IMR-90 (cell line): ENCODE data around the gene PTPN7. TPM values are rescaled to one million over a fixed set of nuclear protein-coding genes. Genes with fewer than 3 reads are reported as not detected.

Source experiments
- ATAC-seq: fragments of 200-7000 bp; cut with Tn5 transposase; 2 replicates; pipeline ENCODE4 v1.9.1; 2020; ENCODE audit warnings: low read depth, mild to moderate bottlenecking, moderate library complexity
- BruUV-seq: library from RNA; stranded (reverse); fragments of 400-500 nt; replicated peaks from 2 replicates; lab custom pipeline; 2021; lab: Mats Ljungman, UMichigan
- CTCF ChIA-PET: fragments of 300-600 bp; formaldehyde crosslinking; extraction: SDS; loops from one replicate; lab custom pipeline; 2021; ENCODE audit warnings: antibody characterized with exemption; lab: Yijun Ruan, JAX
- POLR2A ChIA-PET: fragments of 300-600 bp; sonication (Branson Sonifier 250); formaldehyde crosslinking; loops from one replicate; lab custom pipeline; 2022; ENCODE audit warnings: antibody characterized with exemption; ENCODE audit not compliant: unreplicated experiment; lab: Charles Lee
- DNase-seq: peaks from one replicate; pipeline ENCODE4 v3.0.0; 2013
- H2AFZ ChIP-seq: replicated peaks from 2 replicates; pipeline ENCODE3; 2013; ENCODE audit warnings: low read length, mild to moderate bottlenecking; ENCODE audit not compliant: poor library complexity
- H2AK5ac ChIP-seq: 2 replicates; pipeline ENCODE4 v1.6.1; 2013; ENCODE audit warnings: low read depth, low read length, inconsistent platforms
- H2AK9ac ChIP-seq: replicated peaks from 2 replicates; pipeline ENCODE3; 2013; ENCODE audit warnings: mild to moderate bottlenecking, low read depth, low read length, moderate library complexity; ENCODE audit not compliant: poor library complexity
- H2BK120ac ChIP-seq: 2 replicates; pipeline ENCODE4 v1.6.1; 2013; ENCODE audit warnings: low read depth, low read length, inconsistent platforms
- H2BK15ac ChIP-seq: 3 replicates; pipeline ENCODE4 v1.6.1; 2013; ENCODE audit warnings: low read depth, low read length, inconsistent platforms
- H2BK20ac ChIP-seq: 2 replicates; pipeline ENCODE4 v1.6.1; 2013; ENCODE audit warnings: low read depth, mild to moderate bottlenecking, inconsistent platforms, low read length, moderate library complexity
- H2BK5ac ChIP-seq: 2 replicates; pipeline ENCODE4 v1.6.1; 2013; ENCODE audit warnings: mild to moderate bottlenecking, low read depth, low read length, inconsistent platforms; ENCODE audit not compliant: poor library complexity, severe bottlenecking
- H3K14ac ChIP-seq: replicated peaks from 2 replicates; pipeline ENCODE4 v1.6.1; 2013; ENCODE audit warnings: low read depth, low read length, inconsistent platforms
- H3K18ac ChIP-seq: 2 replicates; pipeline ENCODE4 v1.6.1; 2013; ENCODE audit warnings: low read depth, low read length, control low read depth
- H3K23ac ChIP-seq: 2 replicates; pipeline ENCODE4 v1.6.1; 2013; ENCODE audit warnings: low read depth, low read length, inconsistent platforms
- H3K27ac ChIP-seq: 2 replicates; pipeline ENCODE4 v1.5.1; 2013; ENCODE audit warnings: mild to moderate bottlenecking, control low read depth, low read length; ENCODE audit not compliant: insufficient read depth
- H3K27me3 ChIP-seq: 2 replicates; pipeline ENCODE4 v1.6.1; 2013; ENCODE audit warnings: low read length; ENCODE audit not compliant: control insufficient read depth, insufficient read depth
- H3K36me3 ChIP-seq: 2 replicates; pipeline ENCODE4 v1.6.1; 2013; ENCODE audit warnings: low read length, mixed read lengths; ENCODE audit not compliant: control insufficient read depth, insufficient read depth
- H3K4ac ChIP-seq: 2 replicates; pipeline ENCODE4 v1.6.1; 2013; ENCODE audit warnings: low read depth, low read length, inconsistent platforms
- H3K4me1 ChIP-seq: 2 replicates; pipeline ENCODE4 v1.6.1; 2013; ENCODE audit warnings: low read length, mixed read lengths; ENCODE audit not compliant: control insufficient read depth, insufficient read depth
- H3K4me2 ChIP-seq: 2 replicates; pipeline ENCODE4 v1.6.1; 2013; ENCODE audit warnings: low read depth, mild to moderate bottlenecking, control low read depth, low read length, moderate library complexity
- H3K4me3 ChIP-seq: 2 replicates; pipeline ENCODE4 v1.5.1; 2013; ENCODE audit warnings: low read depth, mild to moderate bottlenecking, control low read depth, low read length, moderate library complexity; ENCODE audit not compliant: insufficient read depth
- H3K56ac ChIP-seq: 2 replicates; pipeline ENCODE4 v1.6.1; 2013; ENCODE audit warnings: low read length, inconsistent platforms; ENCODE audit not compliant: insufficient read depth; ENCODE audit errors: extremely low read depth
- H3K79me1 ChIP-seq, 2 experiments: 2 replicates each; pipeline ENCODE4 v1.6.1; 2013; ENCODE audit warnings: low read length in 2 of 2, inconsistent platforms in 1 of 2, low read depth in 1 of 2
- H3K9ac ChIP-seq: 2 replicates; pipeline ENCODE4 v1.6.1; 2013; ENCODE audit warnings: low read depth, low read length, control low read depth
- H3K9me1 ChIP-seq: 2 replicates; pipeline ENCODE4 v1.6.1; 2013; ENCODE audit warnings: low read length, inconsistent platforms; ENCODE audit not compliant: insufficient read depth
- H3K9me3 ChIP-seq: 2 replicates; pipeline ENCODE4 v1.6.1; 2013; ENCODE audit warnings: low read length; ENCODE audit not compliant: control insufficient read depth, insufficient read depth
- H4K20me1 ChIP-seq: 2 replicates; pipeline ENCODE4 v1.6.1; 2013; ENCODE audit warnings: low read length, inconsistent platforms; ENCODE audit not compliant: insufficient read depth
- H4K5ac ChIP-seq: 2 replicates; pipeline ENCODE4 v1.6.1; 2013; ENCODE audit warnings: mild to moderate bottlenecking, low read depth, low read length, control low read depth
- H4K8ac ChIP-seq, 2 experiments: 2 replicates each; pipeline ENCODE4 v1.6.1; 2013; ENCODE audit warnings: low read depth in 2 of 2, low read length in 2 of 2, control low read depth in 1 of 2, inconsistent platforms in 1 of 2
- H4K91ac ChIP-seq: 2 replicates; pipeline ENCODE4 v1.6.1; 2013; ENCODE audit warnings: low read depth, low read length, inconsistent platforms; ENCODE audit not compliant: insufficient read depth
- BHLHE40 ChIP-seq: fragments of 150-350 bp; IDR thresholded peaks from 2 replicates; pipeline ENCODE4 v1.6.1; 2016; ENCODE audit warnings: mild to moderate bottlenecking, low read depth, low read length
- CEBPB ChIP-seq: IDR thresholded peaks from 2 replicates; pipeline ENCODE4 v1.6.1; 2012; ENCODE audit warnings: low read depth, low read length, improper control_type of control experiment
- CHD1 ChIP-seq: IDR thresholded peaks from 2 replicates; pipeline ENCODE4 v1.6.1; 2012; ENCODE audit warnings: low read depth, low read length, improper control_type of control experiment
- CTCF ChIP-seq: conservative IDR thresholded peaks from 2 replicates; pipeline ENCODE4 v1.5.1; 2012; ENCODE audit warnings: mild to moderate bottlenecking, low read depth, low read length, improper control_type of control experiment
- ELK1 ChIP-seq: fragments of 150-350 bp; IDR thresholded peaks from 2 replicates; pipeline ENCODE4 v1.6.1; 2016; ENCODE audit warnings: low read depth, mild to moderate bottlenecking, low read length, moderate library complexity, borderline replicate concordance
- FOS ChIP-seq: fragments of 150-350 bp; IDR thresholded peaks from 2 replicates; pipeline ENCODE4 v1.6.1; 2016; ENCODE audit warnings: low read depth, low read length
- MAFK ChIP-seq: IDR thresholded peaks from 2 replicates; pipeline ENCODE4 v1.6.1; 2012; ENCODE audit warnings: low read depth, low read length, improper control_type of control experiment
- MXI1 ChIP-seq: IDR thresholded peaks from 2 replicates; pipeline ENCODE4 v1.6.1; 2012; ENCODE audit warnings: low read depth, mild to moderate bottlenecking, low read length, moderate library complexity, borderline replicate concordance
- NFE2L2 ChIP-seq: fragments of 150-350 bp; IDR thresholded peaks from 2 replicates; pipeline ENCODE4 v1.6.1; 2016; ENCODE audit warnings: low read depth, mild to moderate bottlenecking, low read length
- POLR2A ChIP-seq: IDR thresholded peaks from 2 replicates; pipeline ENCODE4 v1.6.1; 2012; ENCODE audit warnings: mild to moderate bottlenecking, low read depth, low read length
- RAD21 ChIP-seq: IDR thresholded peaks from 2 replicates; pipeline ENCODE4 v1.6.1; 2012; ENCODE audit warnings: low read length, improper control_type of control experiment
- RCOR1 ChIP-seq: IDR thresholded peaks from 2 replicates; pipeline ENCODE4 v1.6.1; 2012; ENCODE audit warnings: mild to moderate bottlenecking, low read length, improper control_type of control experiment; ENCODE audit not compliant: insufficient replicate concordance
- SMC3 ChIP-seq: fragments of 150-350 bp; IDR thresholded peaks from 2 replicates; pipeline ENCODE4 v1.6.1; 2016; ENCODE audit warnings: low read depth, mild to moderate bottlenecking, antibody characterized with exemption, low read length, moderate library complexity
- USF2 ChIP-seq: fragments of 150-350 bp; IDR thresholded peaks from 2 replicates; pipeline ENCODE4 v1.6.1; 2017; ENCODE audit warnings: mild to moderate bottlenecking, antibody characterized with exemption, low read length, low read depth
- WGBS, 2 experiments: methylation state at CpG; one replicate each; pipeline versions ENCODE4 v1.1.5 to v1.1.7; 2013; ENCODE audit warnings: missing lambda C conversion rate in 2 of 2; ENCODE audit not compliant: insufficient read length in 1 of 2; ENCODE audit errors: extremely low coverage in 2 of 2; 5-methylcytosine and 5-hydroxymethylcytosine counted together
- dilution Hi-C: fragments of 300-500 bp; cut with HindIII; formaldehyde crosslinking; loops from one replicate; pipeline ENCODE4 v1.14.3; 2018; ENCODE audit warnings: low sequenced_read_pairs; ENCODE audit not compliant: unreplicated experiment
- in situ Hi-C: fragments of 300-500 bp; cut with MboI; formaldehyde crosslinking; loops from 3 replicates; pipeline ENCODE4 v1.14.3; 2019; ENCODE audit warnings: low sequenced_read_pairs, inconsistent platforms, mixed read lengths
- intact Hi-C: fragments of 100-400 bp; cut with micrococcal nuclease; formaldehyde crosslinking; loops from 2 replicates; pipeline ENCODE4 v1.10.0; 2022
- polyA plus RNA-seq, 3 experiments: library from polyadenylated mRNA; depleted of rRNA; stranded (reverse); fragments of >200 nt; gene quantifications; 2 replicates each; pipeline ENCODE4 v1.2.3, GENCODE V29; 2012; ENCODE audit warnings: low replicate concordance in 1 of 3
- total RNA-seq: library from RNA; depleted of rRNA; stranded (reverse); fragments of >200 nt; gene quantifications from 2 replicates; pipeline ENCODE4 v1.2.3, GENCODE V29; 2012

Gene PTPN7
- total and polyA plus RNA-seq, 2 of the 4 experiments (the other 2 are of a cell fraction): 0.05 TPM; not detected in 1

GRCh38 chr1:202158810-202159533, 1.4 kb downstream of the PTPN7 start:
- H2BK5ac ChIP-seq: no peak overlapping the region
- no peak overlapping the region for H3K4me2 ChIP-seq
- H3K4me1 ChIP-seq: no peaks in the 10 kb centered on the region
- H3K18ac ChIP-seq: no peak overlapping the region
- H4K5ac ChIP-seq: no peak overlapping the region
- dilution Hi-C loops: no loop called here
- no peaks in the 10 kb centered on the region for H3K9me1 ChIP-seq
- DNase-seq: no peak
- H3K14ac ChIP-seq: no peak overlapping the region
- WGBS, 2 experiments: 81% methylated on average over 6 of the region's 10 CpGs; no CpG with 5 or more reads in 1 of the 2 experiments
- intact Hi-C loops: no loop called here
- H3K79me1 ChIP-seq: no peaks in the 10 kb centered on the region
- H4K91ac ChIP-seq: no peak overlapping the region
- H3K27me3 ChIP-seq: peaks cover 27% of the 10 kb centered on the region; the same call in 1 of the 2 replicates
- no peak overlapping the region for H3K27ac ChIP-seq
- no peak overlapping the region for H2BK15ac ChIP-seq
- H2AK9ac ChIP-seq: no peak overlapping the region
- no peak overlapping the region for H3K23ac ChIP-seq
- no peaks in the 10 kb centered on the region for H4K20me1 ChIP-seq
- no peak overlapping the region for H2AFZ ChIP-seq
- no peak overlapping the region for H3K4ac ChIP-seq
- BruUV-seq: no TSS peak
- ATAC-seq: no peak
- no peak overlapping the region for H3K56ac ChIP-seq
- H3K4me3 ChIP-seq: no peak overlapping the region
- H2AK5ac ChIP-seq: no peak overlapping the region
- TF ChIP-seq CTCF (no peak), USF2 (no peak), SMC3 (no peak), FOS (no peak), ELK1 (no peak), CHD1 (no peak), MXI1 (no peak), RCOR1 (no peak), MAFK (no peak), RAD21 (no peak), CEBPB (no peak), BHLHE40 (no peak), POLR2A (no peak), NFE2L2 (no peak)
- H3K36me3 ChIP-seq: no peaks in the 10 kb centered on the region
- H2BK20ac ChIP-seq: no peak overlapping the region
- no peak overlapping the region for H4K8ac ChIP-seq
- H3K9me3 ChIP-seq: no peaks in the 10 kb centered on the region
- in situ Hi-C loops: no loop called here
- no peak overlapping the region for H2BK120ac ChIP-seq
- no peak overlapping the region for H3K9ac ChIP-seq
- ChIA-PET POLR2A (no interaction called here), CTCF (no interaction called here)
